Sigmoid colon (tissue), 7 donors: ENCODE measurements around the gene GRM8. TPM values are rescaled to one million over a fixed set of nuclear protein-coding genes. Genes with fewer than 3 reads are reported as not detected.

Experiments used
- DNase-seq: peaks from one replicate; pipeline ENCODE4 v3.0.0-alpha.2; 2019
- H3K27ac ChIP-seq, 4 donors: fragments of 200-600 bp; sonication (generic); one replicate each; pipeline ENCODE4 v1.5.1; 2016 to 2019; ENCODE audit warnings: mild to moderate bottlenecking in 1 of 4
- H3K27me3 ChIP-seq, 3 donors: fragments of 200-600 bp; sonication (generic); one replicate each; pipeline ENCODE4 v1.5.1; 2019; ENCODE audit warnings: mild to moderate bottlenecking in 1 of 3
- H3K36me3 ChIP-seq, 4 donors: fragments of 200-600 bp; sonication (generic); one replicate each; pipeline ENCODE4 v1.5.1; 2016 to 2019
- H3K4me1 ChIP-seq, 4 donors: fragments of 200-600 bp; sonication (generic); one replicate each; pipeline ENCODE4 v1.5.1; 2017 to 2019
- H3K4me3 ChIP-seq, 4 donors: fragments of 200-600 bp; sonication (generic); one replicate each; pipeline ENCODE4 v1.5.1; 2017 to 2019; ENCODE audit warnings: mild to moderate bottlenecking in 2 of 4, moderate library complexity in 1 of 4
- H3K9me3 ChIP-seq, 4 donors: fragments of 200-600 bp in 3 of 4; sonication (generic) in 3 of 4; one replicate each; pipeline versions ENCODE4 v1.5.1 to v1.6.1; 2013 to 2019
- EP300 ChIP-seq, 4 donors: sonication (generic); formaldehyde crosslinking; IDR thresholded peaks; one replicate each; pipeline ENCODE4 v1.6.1; 2017; ENCODE audit warnings: antibody characterized with exemption in 4 of 4
- POLR2A ChIP-seq, 2 donors: fragments of 450-650 bp; IDR thresholded peaks; one replicate each; pipeline ENCODE4 v1.6.1; 2016; ENCODE audit warnings: antibody characterized with exemption in 2 of 2, mild to moderate bottlenecking in 2 of 2, moderate library complexity in 2 of 2
- POLR2AphosphoS5 ChIP-seq, 4 donors: sonication (generic); formaldehyde crosslinking; IDR thresholded peaks; one replicate each; pipeline ENCODE4 v1.6.1; 2017; ENCODE audit warnings: antibody characterized with exemption in 4 of 4
- WGBS, 2 donors: extraction: QIAGEN DNeasy Blood & Tissue Kit; methylation state at CpG; one replicate each; pipeline ENCODE4 v1.1.7; 2013; 5-methylcytosine and 5-hydroxymethylcytosine counted together
- intact Hi-C: fragments of 100-400 bp; cut with DNase I; formaldehyde crosslinking; loops from one replicate; pipeline ENCODE4 v1.15.1; 2023
- polyA plus RNA-seq, 3 donors: library from polyadenylated mRNA; stranded (reverse); fragments of 200-250 nt; gene quantifications; one replicate each; pipeline ENCODE4 v1.2.3, GENCODE V29; 2013
- total RNA-seq, 4 donors: library from RNA; depleted of rRNA; stranded (reverse); fragments of >200 nt; gene quantifications; one replicate each; pipeline ENCODE4 v1.1.0, GENCODE V29; 2016
- TF ChIP-seq, protein P1 (sequence below), 4 experiments: fragments of 450-650 bp in 3 of 4; fragments of 200-600 bp in 1 of 4; IDR thresholded peaks; one replicate each; pipeline ENCODE4 v1.5.1; 2016 to 2019; ENCODE audit warnings: antibody characterized with exemption in 4 of 4, mild to moderate bottlenecking in 3 of 4, moderate library complexity in 2 of 4
- donor health status: healthy with polysubstance abuse.
- donor health status: Bipolar disorder and iron deficiency.
- donor health status: healthy.

Gene GRM8
- total and polyA plus RNA-seq, 7 donors, result 0.27 to 1.9 (median 0.55) TPM; not detected in 4

DNA sequence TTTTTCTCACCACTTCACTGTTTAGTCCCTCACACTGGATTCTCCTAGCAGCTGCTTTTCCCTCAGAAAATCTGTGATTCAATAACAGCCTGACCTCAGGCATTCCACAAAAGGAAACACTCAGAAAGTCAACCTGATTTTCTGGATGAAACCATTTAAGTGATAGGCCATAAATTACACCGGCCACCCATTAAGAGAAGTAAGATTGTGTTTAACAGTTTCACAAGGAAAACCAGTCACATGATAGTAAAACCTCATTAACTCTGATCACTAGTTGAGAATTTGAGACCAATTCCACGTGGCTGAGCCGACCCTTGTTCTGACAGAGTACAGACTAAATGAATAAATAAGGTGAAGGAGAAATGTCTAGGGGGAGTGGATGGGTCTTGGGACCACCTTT is 7.7 kb downstream of the GRM8 start:
- H3K27me3 ChIP-seq, result peaks cover 0 to 35% (median 20%) of the 10 kb centered on the region in 3 donors
- H3K9me3 ChIP-seq, result no peaks in the 10 kb centered on the region
- TF ChIP-seq POLR2A (IDR thresholded peaks at IDR 0.05) (no peak), POLR2AphosphoS5 (IDR thresholded peaks at IDR 0.05) (no peak), EP300 (IDR thresholded peaks at IDR 0.05) (no peak)
- TF ChIP-seq, protein P1, sequence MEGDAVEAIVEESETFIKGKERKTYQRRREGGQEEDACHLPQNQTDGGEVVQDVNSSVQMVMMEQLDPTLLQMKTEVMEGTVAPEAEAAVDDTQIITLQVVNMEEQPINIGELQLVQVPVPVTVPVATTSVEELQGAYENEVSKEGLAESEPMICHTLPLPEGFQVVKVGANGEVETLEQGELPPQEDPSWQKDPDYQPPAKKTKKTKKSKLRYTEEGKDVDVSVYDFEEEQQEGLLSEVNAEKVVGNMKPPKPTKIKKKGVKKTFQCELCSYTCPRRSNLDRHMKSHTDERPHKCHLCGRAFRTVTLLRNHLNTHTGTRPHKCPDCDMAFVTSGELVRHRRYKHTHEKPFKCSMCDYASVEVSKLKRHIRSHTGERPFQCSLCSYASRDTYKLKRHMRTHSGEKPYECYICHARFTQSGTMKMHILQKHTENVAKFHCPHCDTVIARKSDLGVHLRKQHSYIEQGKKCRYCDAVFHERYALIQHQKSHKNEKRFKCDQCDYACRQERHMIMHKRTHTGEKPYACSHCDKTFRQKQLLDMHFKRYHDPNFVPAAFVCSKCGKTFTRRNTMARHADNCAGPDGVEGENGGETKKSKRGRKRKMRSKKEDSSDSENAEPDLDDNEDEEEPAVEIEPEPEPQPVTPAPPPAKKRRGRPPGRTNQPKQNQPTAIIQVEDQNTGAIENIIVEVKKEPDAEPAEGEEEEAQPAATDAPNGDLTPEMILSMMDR (IDR thresholded peaks at IDR 0.05), result no peak
- H3K27ac ChIP-seq, result no peak overlapping the region
- no peak overlapping the region for H3K4me3 ChIP-seq
- DNase-seq, result no peak
- H3K36me3 ChIP-seq, result no peaks in the 10 kb centered on the region
- WGBS, 2 donors, result 56 to 76% methylated on average over 3 of the region's 3 CpGs
- intact Hi-C loops, result no loop called here
- H3K4me1 ChIP-seq, result no peaks in the 10 kb centered on the region

DNA sequence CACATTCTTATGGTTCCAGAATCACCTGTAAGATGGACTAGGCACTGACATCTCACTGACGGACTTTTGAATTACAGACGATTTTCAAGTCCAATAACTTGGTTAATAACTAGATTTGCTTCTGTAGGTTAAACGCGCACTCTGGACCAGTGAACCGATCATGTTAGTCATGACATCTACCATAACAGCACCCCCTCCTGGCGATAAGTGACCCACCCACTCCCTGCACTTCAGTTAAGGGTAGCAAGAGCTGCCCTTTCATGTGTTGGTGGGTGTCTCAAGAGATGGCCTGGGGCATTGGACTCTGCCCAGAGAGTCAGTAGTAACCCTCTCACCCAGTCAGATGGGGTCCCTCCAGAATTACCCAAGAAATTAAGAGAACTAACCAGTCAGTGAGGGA is 12.9 kb downstream of the GRM8 start:
- no peaks in the 10 kb centered on the region for H3K9me3 ChIP-seq
- WGBS, 2 donors, result 80 to 89% methylated on average over 6 of the region's 6 CpGs
- TF ChIP-seq, protein P1 (IDR thresholded peaks at IDR 0.05), result no peak
- TF ChIP-seq POLR2A (IDR thresholded peaks at IDR 0.05) (no peak), EP300 (IDR thresholded peaks at IDR 0.05) (no peak), POLR2AphosphoS5 (IDR thresholded peaks at IDR 0.05) (no peak)
- no peak overlapping the region for H3K27ac ChIP-seq
- intact Hi-C loops, result no loop called here
- no peak overlapping the region for H3K4me3 ChIP-seq
- no peaks in the 10 kb centered on the region for H3K4me1 ChIP-seq
- no peaks in the 10 kb centered on the region for H3K36me3 ChIP-seq
- no peaks in the 10 kb centered on the region for H3K27me3 ChIP-seq
- no peak for DNase-seq

DNA sequence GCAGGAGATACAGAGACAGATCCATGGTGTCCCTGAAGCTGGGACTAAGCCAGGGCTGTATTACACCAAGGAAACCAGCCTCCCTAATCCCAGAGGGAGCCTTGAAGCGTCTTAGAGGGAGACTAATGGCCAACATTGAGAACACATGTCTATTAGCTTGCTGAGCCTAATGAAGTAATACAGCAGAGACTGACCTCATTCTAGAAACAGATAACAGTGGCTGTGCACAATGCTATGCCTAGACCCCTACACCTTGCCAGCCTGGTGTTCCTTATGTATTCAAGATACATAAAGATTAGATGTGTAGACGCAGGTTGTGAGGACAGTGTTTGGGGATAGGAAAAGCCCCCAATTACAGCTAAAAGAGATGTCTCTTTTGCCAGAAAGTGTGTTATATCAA is 19.1 kb downstream of the GRM8 start:
- H3K36me3 ChIP-seq, result no peaks in the 10 kb centered on the region
- TF ChIP-seq POLR2A (IDR thresholded peaks at IDR 0.05) (no peak), POLR2AphosphoS5 (IDR thresholded peaks at IDR 0.05) (no peak), EP300 (IDR thresholded peaks at IDR 0.05) (no peak)
- TF ChIP-seq, protein P1 (IDR thresholded peaks at IDR 0.05), result no peak
- no peaks in the 10 kb centered on the region for H3K27me3 ChIP-seq
- no peaks in the 10 kb centered on the region for H3K4me1 ChIP-seq
- WGBS, 2 donors, result 86 to 93% methylated on average over 2 of the region's 2 CpGs
- no peak overlapping the region for H3K4me3 ChIP-seq
- H3K9me3 ChIP-seq, result no peaks in the 10 kb centered on the region
- DNase-seq, result no peak
- no peak overlapping the region for H3K27ac ChIP-seq
- intact Hi-C loops, result no loop called here

DNA sequence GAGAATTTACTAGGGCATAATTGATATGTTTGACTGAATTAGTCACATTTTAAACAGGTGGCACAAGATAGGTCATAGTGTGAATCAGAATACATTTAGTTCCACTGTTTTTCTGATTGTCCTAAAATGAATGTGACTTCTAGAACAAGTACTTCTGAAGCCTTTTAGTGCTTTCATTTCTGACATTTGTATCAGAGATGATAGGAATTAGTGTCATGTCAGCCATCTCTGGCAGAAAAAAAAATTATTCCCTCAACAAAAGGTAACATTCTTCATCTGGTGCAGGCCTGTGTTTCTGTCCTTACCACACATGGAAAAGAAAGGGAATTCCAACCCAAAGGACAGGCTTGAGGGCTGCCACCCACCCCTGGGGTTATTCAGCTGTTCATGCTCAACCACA is 21.3 kb downstream of the GRM8 start:
- intact Hi-C loops, result no loop called here
- no peaks in the 10 kb centered on the region for H3K36me3 ChIP-seq
- peaks cover 0 to 18% (median 0%) of the 10 kb centered on the region in 3 donors for H3K27me3 ChIP-seq
- no peak overlapping the region for H3K4me3 ChIP-seq
- no peak for DNase-seq
- no peak overlapping the region for H3K27ac ChIP-seq
- no peaks in the 10 kb centered on the region for H3K4me1 ChIP-seq
- no peak for TF ChIP-seq POLR2AphosphoS5 (IDR thresholded peaks at IDR 0.05)
- no peak for TF ChIP-seq EP300 (IDR thresholded peaks at IDR 0.05)
- TF ChIP-seq, protein P1 (IDR thresholded peaks at IDR 0.05), result no peak
- TF ChIP-seq POLR2A (IDR thresholded peaks at IDR 0.05), result no peak
- no peaks in the 10 kb centered on the region for H3K9me3 ChIP-seq

DNA sequence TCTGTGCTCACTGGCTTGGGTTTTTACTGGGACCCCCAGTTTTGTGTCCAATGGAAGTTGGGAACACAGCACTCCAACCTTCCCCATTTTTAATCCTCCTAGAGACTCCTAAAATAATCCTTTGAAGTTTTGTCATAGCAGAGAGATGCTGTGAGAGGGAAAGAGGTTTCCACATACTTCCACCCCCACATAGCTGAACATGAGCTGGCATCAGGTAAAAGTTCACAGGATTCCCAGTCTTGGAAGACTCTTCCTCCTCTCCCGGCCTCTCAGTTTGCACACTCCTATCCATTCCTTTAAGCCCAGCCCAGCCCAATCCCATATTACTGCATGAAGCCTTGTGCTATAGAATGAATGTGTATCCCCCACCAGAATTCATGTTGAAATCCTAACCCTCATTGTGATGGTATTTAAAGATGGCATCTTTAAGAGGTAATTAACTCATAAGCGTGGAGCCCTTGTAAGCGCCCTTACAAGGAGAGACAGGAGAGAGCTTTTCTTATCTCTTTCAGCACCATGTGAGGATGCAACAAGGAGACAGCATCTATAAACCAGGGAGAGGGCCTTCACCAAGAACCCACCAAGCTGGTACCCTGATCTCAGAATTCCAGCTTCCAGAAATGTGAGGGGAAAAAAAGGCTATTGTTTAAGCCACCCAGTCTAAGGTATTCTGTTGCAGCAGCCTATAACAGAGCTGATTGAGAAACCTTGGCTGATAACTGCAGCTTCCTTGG is 22.4 kb downstream of the GRM8 start:
- H3K27me3 ChIP-seq, result peaks cover 0 to 26% (median 0%) of the 10 kb centered on the region in 3 donors
- intact Hi-C loops, result no loop called here
- TF ChIP-seq EP300 (IDR thresholded peaks at IDR 0.05) (no peak), POLR2AphosphoS5 (IDR thresholded peaks at IDR 0.05) (no peak), POLR2A (IDR thresholded peaks at IDR 0.05) (no peak)
- no peaks in the 10 kb centered on the region for H3K36me3 ChIP-seq
- H3K9me3 ChIP-seq, result no peaks in the 10 kb centered on the region
- no peak for DNase-seq
- H3K4me3 ChIP-seq, result no peak overlapping the region
- 91 to 95% methylated on average over 3 of the region's 3 CpGs for WGBS, 2 donors
- H3K4me1 ChIP-seq, result no peaks in the 10 kb centered on the region
- no peak overlapping the region for H3K27ac ChIP-seq
